ENCODE measurements around the gene GAB4. TPM values are rescaled to one million over a fixed set of nuclear protein-coding genes. Genes with fewer than 3 reads are reported as not detected.

The GAB4 gene
- total and polyA plus RNA-seq, 2 experiments from 2014 or later = 1.5 to 1.7 TPM

GRCh38 chr22:16955081-16955480 is 52.9 kb downstream of the GAB4 start:
- Histone ChIP-seq H3K9me2 (ENCODE audit: insufficient read depth) (peaks cover 4% of the 10 kb centered on the region; the same call in 1 of the 2 replicates), H2AFZ (no peak overlapping the region)
- TF ChIP-seq ZNF331 (CRISPR knock-in tag; IDR thresholded peaks at IDR 0.05; ENCODE audit: low read depth) (no peak), CTCF (conservative IDR thresholded peaks at IDR 0.05; ENCODE audit: low read depth in 2 of 2) (no peak), ETS1 (IDR thresholded peaks at IDR 0.05) (no peak), POLR2AphosphoS5 (IDR thresholded peaks at IDR 0.05; ENCODE audit: low read depth) (no peak), STAT1 (IDR thresholded peaks at IDR 0.05; ENCODE audit: unreplicated experiment) (no peak), JUNB (IDR thresholded peaks at IDR 0.05; ENCODE audit: unreplicated experiment) (no peak), ZNF462 (CRISPR knock-in tag; IDR thresholded peaks at IDR 0.05) (no peak), REST (IDR thresholded peaks at IDR 0.05; ENCODE audit: unreplicated experiment) (no peak), NANOG (IDR thresholded peaks at IDR 0.05; ENCODE audit: borderline replicate concordance) (no peak), EZH2 (IDR thresholded peaks at IDR 0.05; ENCODE audit: low read depth, unreplicated experiment) (no peak), ZNF114 (CRISPR knock-in tag; IDR thresholded peaks at IDR 0.05) (no peak), EZH2phosphoT487 (IDR thresholded peaks at IDR 0.05; ENCODE audit: unreplicated experiment) (no peak), CREB1 (CRISPR knock-in tag; IDR thresholded peaks at IDR 0.05; ENCODE audit: low read depth) (no peak)

More at GRCh38 chr22:16955081-16955480, 52.9 kb downstream of the GAB4 start:
- Mint-ChIP-seq H3K9me3 (peaks cover 82% of the 10 kb centered on the region), H3K27ac (no peak overlapping the region), H3K4me3 (no peak overlapping the region), H3K27me3 (ENCODE audit: insufficient read depth, low read depth, poor library complexity) (peaks cover 6% of the 10 kb centered on the region), H3K4me1 (no peaks in the 10 kb centered on the region), H3K36me3 (ENCODE audit: low read depth) (peaks cover 2% of the 10 kb centered on the region; the same call in 1 of the 3 replicates)
- ATAC-seq (no peak), DNase-seq (ENCODE audit: low spot score) (no peak)
- no peaks in the 10 kb centered on the region for H3K79me2 ChIP-seq (replicated peaks; ENCODE audit: insufficient read depth)
- H3K27me3 ChIP-seq (ENCODE audit: insufficient read depth) = no peaks in the 10 kb centered on the region
- no peaks in the 10 kb centered on the region for H3K36me3 ChIP-seq (ENCODE audit: insufficient read depth)
- H3F3A ChIP-seq (replicated peaks; ENCODE audit: low read depth) = no peaks in the 10 kb centered on the region
- H3K4me1 ChIP-seq (ENCODE audit: insufficient read depth) = no peaks in the 10 kb centered on the region
- no peak overlapping the region for H3K4me3 ChIP-seq
- H4K20me1 ChIP-seq (replicated peaks; ENCODE audit: insufficient read depth) = no peaks in the 10 kb centered on the region
- H3K27ac ChIP-seq (ENCODE audit: low read depth) = no peak overlapping the region
- no peak overlapping the region for H3K4me2 ChIP-seq
